ENCODE results near the gene NDUFA13. TPM values are rescaled to one million over a fixed set of nuclear protein-coding genes. Genes with fewer than 3 reads are reported as not detected.

The NDUFA13 gene
- total RNA-seq, 1 experiment from 2014 or later: 354 TPM

- ChIA-PET CTCF (interaction anchor here (0.6 to 1.3 kb wide), 5 partner anchors 27 to 330 kb away, joined by 3 to 4 read pairs (median 4); no protein-coding TSS in a partner anchor), POLR2A (interaction anchor here (1.1 kb wide), 1 partner anchor 11 kb away, joined by 3 read pairs; the partner anchor contains the start of genes NDUFA13 and TSSK6)
- TF ChIP-seq CTCF (IDR thresholded peaks at IDR 0.05; ENCODE audit: unreplicated experiment): no peak
- H3K4me3 Mint-ChIP-seq (ENCODE audit: unreplicated experiment): no peak overlapping the region
- no peaks in the 10 kb centered on the region for H3K9me3 Mint-ChIP-seq (ENCODE audit: unreplicated experiment)
- peaks cover 64% of the 10 kb centered on the region for H3K36me3 Mint-ChIP-seq (ENCODE audit: insufficient read depth, unreplicated experiment)
- no TSS peak for BruUV-seq (replicated peaks)
- no peak for DNase-seq (ENCODE audit: unreplicated experiment)
- intact Hi-C loops (cut with micrococcal nuclease): no loop called here
- no peaks in the 10 kb centered on the region for H3K4me1 Mint-ChIP-seq (ENCODE audit: insufficient read depth, unreplicated experiment)
- no peaks in the 10 kb centered on the region for H3K27me3 Mint-ChIP-seq (ENCODE audit: insufficient read depth, unreplicated experiment)
- H3K27ac Mint-ChIP-seq (ENCODE audit: low read depth, unreplicated experiment): no peak overlapping the region
These were observed 11.0 kb upstream of the NDUFA13 start for GRCh38 chr19:19504754-19505668.

- Mint-ChIP-seq H3K36me3 (ENCODE audit: insufficient read depth, unreplicated experiment) (peaks cover 58% of the 10 kb centered on the region), H3K4me3 (ENCODE audit: unreplicated experiment) (no peak overlapping the region), H3K27me3 (ENCODE audit: insufficient read depth, unreplicated experiment) (no peaks in the 10 kb centered on the region), H3K27ac (ENCODE audit: low read depth, unreplicated experiment) (no peak overlapping the region), H3K9me3 (ENCODE audit: unreplicated experiment) (no peaks in the 10 kb centered on the region), H3K4me1 (ENCODE audit: insufficient read depth, unreplicated experiment) (no peaks in the 10 kb centered on the region)
- no TSS peak for BruUV-seq (replicated peaks)
- CTCF ChIA-PET: interaction anchor here (0.6 kb wide), 1 partner anchor 13 kb away, joined by 5 read pairs; no protein-coding TSS in a partner anchor
- intact Hi-C loops (cut with micrococcal nuclease): no loop called here
- POLR2A ChIA-PET: interaction anchor here (0.7 to 2.2 kb wide), 2 partner anchors 10 to 557 kb away, joined by 3 to 6 read pairs; partner anchors contain the start of genes NDUFA13 and TSSK6
- no peak for TF ChIP-seq CTCF (IDR thresholded peaks at IDR 0.05; ENCODE audit: unreplicated experiment)
- DNase-seq (ENCODE audit: unreplicated experiment): no peak
These were observed 10.2 kb upstream of the NDUFA13 start for GRCh38 chr19:19505669-19506326.

- Mint-ChIP-seq H3K36me3 (ENCODE audit: insufficient read depth, unreplicated experiment) (peaks cover 52% of the 10 kb centered on the region), H3K4me3 (ENCODE audit: unreplicated experiment) (no peak overlapping the region), H3K9me3 (ENCODE audit: unreplicated experiment) (no peaks in the 10 kb centered on the region), H3K4me1 (ENCODE audit: insufficient read depth, unreplicated experiment) (no peaks in the 10 kb centered on the region), H3K27ac (ENCODE audit: low read depth, unreplicated experiment) (no peak overlapping the region), H3K27me3 (ENCODE audit: insufficient read depth, unreplicated experiment) (no peaks in the 10 kb centered on the region)
- ChIA-PET POLR2A (interaction anchor here (2.2 kb wide), 1 partner anchor 9 kb away, joined by 6 read pairs; the partner anchor contains the start of genes NDUFA13 and TSSK6), CTCF (interaction anchor here (0.6 kb wide), 1 partner anchor 14 kb away, joined by 5 read pairs; no protein-coding TSS in a partner anchor)
- TF ChIP-seq CTCF (IDR thresholded peaks at IDR 0.05; ENCODE audit: unreplicated experiment): no peak
- intact Hi-C loops (cut with micrococcal nuclease): no loop called here
- BruUV-seq (replicated peaks): TSS peak; percentile 31
- no peak for DNase-seq (ENCODE audit: unreplicated experiment)
These were observed 9.4 kb upstream of the NDUFA13 start for GRCh38 chr19:19506592-19506991.

- no peak overlapping the region for H3K4me3 Mint-ChIP-seq (ENCODE audit: unreplicated experiment)
- intact Hi-C loops (cut with micrococcal nuclease): no loop called here
- ChIA-PET CTCF (interaction anchor here (0.7 to 4.5 kb wide), 2 partner anchors 17 to 246 kb away, joined by 3 to 32 read pairs; no protein-coding TSS in a partner anchor), POLR2A (interaction anchor here (2.2 kb wide), 1 partner anchor 8 kb away, joined by 6 read pairs; the partner anchor contains the start of genes NDUFA13 and TSSK6)
- H3K9me3 Mint-ChIP-seq (ENCODE audit: unreplicated experiment): no peaks in the 10 kb centered on the region
- H3K27me3 Mint-ChIP-seq (ENCODE audit: insufficient read depth, unreplicated experiment): no peaks in the 10 kb centered on the region
- no TSS peak for BruUV-seq (replicated peaks)
- DNase-seq (ENCODE audit: unreplicated experiment): no peak
- no peak overlapping the region for H3K27ac Mint-ChIP-seq (ENCODE audit: low read depth, unreplicated experiment)
- no peak for TF ChIP-seq CTCF (IDR thresholded peaks at IDR 0.05; ENCODE audit: unreplicated experiment)
- peaks cover 5% of the 10 kb centered on the region for H3K4me1 Mint-ChIP-seq (ENCODE audit: insufficient read depth, unreplicated experiment)
- peaks cover 56% of the 10 kb centered on the region for H3K36me3 Mint-ChIP-seq (ENCODE audit: insufficient read depth, unreplicated experiment)
These were observed 8.7 kb upstream of the NDUFA13 start for GRCh38 chr19:19507354-19507753.
